HuH-7.5 (cell line): Measurements from ENCODE around the gene ANKRD65.
"Not testable (repeated sequence)": the region's sequence is repeated elsewhere in the genome, so short reads cannot be mapped to it uniquely, and the experiment has no call there.

ENCODE experiments used
- DNase-seq: peaks from one replicate; pipeline ENCODE4 v3.0.0; 2011; ENCODE audit warnings: low spot score

Gene ANKRD65

DNA sequence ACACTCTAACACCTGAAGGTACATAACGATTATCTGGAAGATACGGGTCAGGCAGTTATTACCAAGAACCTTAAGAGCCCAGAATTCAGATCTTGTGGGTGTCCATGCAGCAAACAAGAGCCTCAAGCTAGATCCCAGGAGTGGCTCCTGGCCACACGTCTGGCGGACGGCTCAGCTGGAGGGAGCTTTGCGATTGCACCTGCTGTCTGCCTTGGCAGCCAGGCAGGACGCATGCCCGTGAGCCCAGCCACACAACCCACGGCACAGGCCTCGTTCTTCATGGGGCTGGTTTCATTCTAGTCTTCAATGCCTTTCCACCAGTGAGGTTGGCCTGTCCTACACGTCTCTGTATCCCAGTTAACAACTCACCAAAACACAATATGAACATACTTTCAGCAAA lies 27.6 kb downstream of the ANKRD65 start:
- no peak for DNase-seq

DNA sequence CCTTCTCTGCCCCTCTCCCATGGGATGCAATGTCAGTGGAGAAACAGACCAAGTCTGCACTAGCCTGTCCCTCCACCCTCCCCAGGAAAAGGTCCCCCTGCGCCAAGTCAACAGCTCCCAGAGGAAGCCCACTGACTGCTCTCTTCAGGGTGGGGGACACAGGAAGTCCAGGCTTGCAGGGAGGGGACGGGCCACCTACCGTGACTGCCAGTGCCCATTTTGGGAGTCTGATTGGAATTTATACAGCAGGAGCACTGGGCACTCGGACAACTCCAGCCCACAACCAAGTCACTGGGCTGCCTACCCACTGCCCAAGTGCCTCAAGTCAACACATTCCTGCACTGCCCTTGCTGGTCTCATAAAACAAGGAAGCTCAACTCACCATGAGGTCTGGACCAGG lies 28.1 kb downstream of the ANKRD65 start:
- no peak for DNase-seq

GRCh38 chr1:1391225-1391624 lies 29.9 kb downstream of the ANKRD65 start:
- no peak for DNase-seq

DNA sequence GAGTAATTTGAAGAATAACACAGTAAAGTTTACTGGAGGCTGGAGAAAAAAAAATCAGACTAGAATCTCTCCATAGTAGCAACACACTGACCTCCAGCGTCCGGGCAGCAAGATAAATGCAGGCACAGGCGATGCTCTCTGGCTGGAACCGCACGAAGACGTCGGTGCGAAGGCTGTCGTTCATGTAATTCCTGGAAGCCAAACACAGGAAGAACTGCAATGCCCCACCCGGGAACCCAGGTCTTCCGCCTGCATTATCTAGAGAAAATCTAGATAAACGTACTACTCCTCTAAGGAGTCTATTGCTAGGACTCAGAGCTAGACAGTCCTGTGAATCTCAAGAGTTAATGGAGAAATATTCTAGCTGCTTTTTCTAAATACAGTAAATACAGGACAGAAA lies 30.4 kb downstream of the ANKRD65 start:
- no peak for DNase-seq

- no peak for DNase-seq
Observed at GRCh38 chr1:1388078-1388472, 33.0 kb downstream of the ANKRD65 start.

DNA sequence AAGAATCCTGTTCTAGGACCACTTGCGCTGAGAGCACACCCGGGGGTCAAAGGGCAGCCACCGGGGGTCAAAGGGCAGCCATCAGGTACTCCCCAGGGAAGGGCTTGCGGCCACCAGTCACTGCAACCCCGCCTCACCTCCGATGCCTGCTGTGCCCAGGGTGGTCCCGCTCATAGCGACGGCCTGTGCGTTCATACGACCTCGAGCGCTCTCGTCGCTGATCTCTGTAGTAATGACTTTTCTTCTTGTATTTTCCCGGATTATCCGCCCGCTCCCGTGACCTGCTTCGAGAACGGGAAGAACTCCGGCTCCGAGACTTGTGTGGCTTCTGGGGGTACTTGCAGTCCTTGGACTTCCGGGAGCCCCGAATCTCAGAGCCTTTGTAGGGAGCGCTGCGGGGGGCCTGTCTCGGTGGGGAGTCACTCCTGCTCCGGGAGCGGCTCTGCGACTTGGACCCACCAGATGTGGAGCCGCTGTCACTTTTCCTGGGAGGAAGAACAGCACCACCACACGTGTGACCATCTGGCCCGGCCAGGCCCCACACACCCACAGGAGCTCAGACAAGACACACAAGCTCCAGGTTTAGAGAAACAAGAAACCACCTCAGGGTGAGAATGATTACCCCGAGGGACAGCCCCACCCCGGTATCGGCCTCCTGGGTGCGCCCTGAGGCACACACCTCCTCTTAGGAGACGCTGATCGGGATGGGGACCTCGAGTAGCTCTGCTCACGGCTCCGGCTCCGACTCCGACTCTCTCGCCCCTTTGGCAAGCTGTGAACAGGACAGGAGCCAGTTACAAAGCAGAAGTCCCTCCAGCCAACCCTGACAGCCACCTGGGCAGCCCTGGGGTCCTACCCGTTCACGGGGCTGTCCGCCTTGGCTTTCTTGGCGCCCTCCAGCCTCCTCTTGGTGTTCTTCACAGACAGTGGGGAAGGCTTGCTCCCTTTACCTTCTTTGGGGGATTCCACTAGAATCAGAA lies 33.7 kb downstream of the ANKRD65 start:
- DNase-seq, result no peak

- no peak for DNase-seq
Observed at GRCh38 chr1:1385931-1386330, 35.1 kb downstream of the ANKRD65 start.

GRCh38 chr1:1385339-1385738 lies 35.7 kb downstream of the ANKRD65 start:
- not testable (repeated sequence) for DNase-seq

GRCh38 chr1:1381294-1381693 lies 39.8 kb downstream of the ANKRD65 start:
- DNase-seq, result no peak

- DNase-seq, result no peak
Observed at GRCh38 chr1:1380860-1381259, 40.2 kb downstream of the ANKRD65 start.

- no peak for DNase-seq
Observed at GRCh38 chr1:1377540-1378205, 43.4 kb downstream of the ANKRD65 start.

DNA sequence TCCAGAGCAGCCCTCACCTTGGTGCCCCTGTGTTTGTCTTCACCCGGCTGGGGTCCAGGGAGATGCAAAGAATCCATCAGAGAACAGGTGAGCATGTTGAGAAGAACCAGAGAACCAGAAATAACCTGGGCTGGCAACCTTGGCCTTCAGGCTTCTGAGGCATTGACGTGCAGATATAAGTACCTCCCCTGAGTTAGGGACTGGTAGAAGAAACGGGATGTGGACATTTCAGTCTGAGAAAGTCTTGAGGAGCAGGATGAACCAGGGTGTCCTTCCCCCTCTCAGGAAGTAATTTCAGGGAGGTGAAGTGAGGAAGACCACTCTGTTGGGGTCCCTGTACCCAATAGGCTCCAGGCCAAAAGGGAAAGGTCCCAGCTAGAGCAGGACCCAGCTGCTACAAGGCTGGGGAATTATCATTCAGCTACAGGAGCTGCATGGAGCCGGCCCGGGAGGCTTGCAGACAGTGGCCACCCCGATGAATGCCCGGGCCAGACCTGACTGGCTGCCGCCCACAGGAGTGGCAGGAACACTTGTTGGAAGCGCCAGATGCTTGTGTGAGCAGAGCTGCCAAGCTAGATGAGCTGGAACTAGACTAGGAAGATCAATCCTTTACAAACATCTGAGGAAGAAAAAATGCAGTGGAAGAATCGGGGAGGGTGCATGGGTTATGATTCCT lies 44.4 kb downstream of the ANKRD65 start:
- no peak for DNase-seq

DNA sequence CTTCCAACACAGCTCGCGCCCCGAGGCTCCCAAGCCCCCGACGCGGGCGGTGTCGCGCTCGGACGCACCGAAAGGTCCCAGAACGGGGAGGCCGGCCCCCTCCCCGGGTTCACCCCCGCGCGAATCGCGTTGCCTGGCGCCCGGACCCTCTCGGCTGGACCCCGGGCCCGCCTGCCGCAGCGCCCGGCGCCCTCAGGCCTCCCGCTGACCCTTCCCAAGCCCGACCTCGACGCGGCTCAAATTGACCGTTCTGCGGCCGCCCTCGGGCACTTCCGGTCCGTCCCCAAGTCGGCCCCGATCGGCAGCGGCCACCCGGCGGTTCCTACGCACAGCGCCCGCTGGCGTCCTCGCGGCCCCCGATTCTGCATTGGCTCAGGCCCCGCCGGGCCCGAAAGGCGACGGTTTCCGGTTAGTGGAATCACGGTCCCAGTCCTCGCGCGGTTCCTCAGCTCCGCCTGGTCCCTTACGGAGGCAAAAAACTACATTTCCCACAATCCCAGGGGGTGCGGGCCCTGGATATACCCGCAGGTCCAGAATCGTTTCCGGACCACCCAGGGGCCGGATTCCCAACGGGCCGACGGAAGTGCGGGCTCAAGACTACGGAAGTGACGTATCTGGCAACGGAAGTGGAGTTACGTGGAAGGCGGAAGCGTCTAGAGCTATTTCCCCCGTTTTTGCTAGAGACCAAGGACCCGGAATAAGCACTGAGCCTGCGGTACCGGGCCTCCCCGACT lies 46.0 kb downstream of the ANKRD65 start, which contains the start of gene AURKAIP1:
Gene AURKAIP1, minus strand, starts transcription at position 279 of the 734 bp plus-strand sequence. CDS start 451 bp downstream, outside the sequence.
- DNase-seq, result peak; percentile 97

DNA sequence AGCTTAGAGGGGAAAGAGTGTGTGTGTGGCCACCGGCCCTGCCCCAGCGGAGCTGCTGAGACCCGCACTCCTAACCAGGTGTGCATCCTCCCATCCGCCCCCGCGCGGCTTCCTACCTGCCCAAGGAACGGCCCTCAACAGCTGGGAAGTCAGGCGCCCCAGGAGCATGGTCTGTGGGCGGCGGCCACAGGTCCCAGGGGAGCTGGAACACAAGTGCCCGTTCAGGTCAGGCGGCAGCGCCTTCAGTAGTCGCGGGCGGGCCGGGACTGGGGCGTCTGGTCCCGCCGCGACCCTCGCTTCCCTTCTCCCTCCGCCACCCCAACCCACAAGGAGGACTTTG lies 46.5 kb downstream of the ANKRD65 start:
- DNase-seq, result no peak

- DNase-seq, result no peak
Observed at GRCh38 chr1:1373815-1374588, 47.1 kb downstream of the ANKRD65 start.

GRCh38 chr1:1373051-1373814 lies 47.8 kb downstream of the ANKRD65 start:
- no peak for DNase-seq

DNA sequence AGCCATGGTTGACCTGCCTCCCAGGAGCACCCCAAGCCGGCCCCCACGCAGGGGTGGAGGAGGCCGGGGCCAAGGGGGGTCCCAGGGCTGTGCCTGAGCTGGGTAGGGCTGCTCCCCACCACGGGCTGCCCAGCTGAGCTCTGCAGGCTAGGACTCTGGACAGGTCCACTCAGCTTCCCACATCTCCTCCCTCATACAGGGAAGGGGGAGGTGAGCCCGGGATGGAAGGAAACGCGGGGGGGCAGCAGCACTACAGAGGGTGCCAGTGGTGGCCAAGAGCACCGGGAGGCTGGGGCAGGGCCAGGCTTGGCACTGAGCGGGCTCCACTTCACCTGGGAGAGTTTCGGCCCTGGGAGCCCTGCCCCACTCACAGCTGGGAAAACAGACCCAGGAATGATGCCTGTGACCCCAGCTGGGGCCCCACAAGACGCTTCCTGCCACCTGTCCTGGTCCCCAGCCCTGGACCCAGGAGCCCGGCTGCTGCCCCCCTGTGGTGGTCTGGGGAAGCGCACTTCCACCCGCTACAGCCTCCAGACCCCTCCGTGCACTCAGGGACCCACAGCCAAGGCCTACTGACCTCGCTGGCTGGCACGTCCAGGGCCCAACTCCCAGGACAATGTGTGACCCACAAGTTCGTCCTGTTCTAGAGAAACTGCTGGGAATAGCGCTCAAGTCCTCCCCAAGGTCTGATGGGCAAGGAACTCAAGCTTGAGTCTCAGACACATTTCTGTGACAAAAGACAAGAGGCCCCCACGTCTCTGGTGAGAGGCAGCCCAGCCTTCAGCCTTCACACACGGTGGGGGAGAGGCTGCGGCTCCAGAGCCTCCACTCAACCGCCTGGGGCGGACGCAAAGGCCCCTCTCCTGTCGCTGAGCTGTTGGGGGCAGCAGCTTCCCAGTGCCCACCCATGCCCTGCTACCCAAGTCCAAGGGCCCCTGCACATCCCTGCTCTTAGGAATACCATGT lies 49.0 kb downstream of the ANKRD65 start:
- DNase-seq, result peak; percentile 90

DNA sequence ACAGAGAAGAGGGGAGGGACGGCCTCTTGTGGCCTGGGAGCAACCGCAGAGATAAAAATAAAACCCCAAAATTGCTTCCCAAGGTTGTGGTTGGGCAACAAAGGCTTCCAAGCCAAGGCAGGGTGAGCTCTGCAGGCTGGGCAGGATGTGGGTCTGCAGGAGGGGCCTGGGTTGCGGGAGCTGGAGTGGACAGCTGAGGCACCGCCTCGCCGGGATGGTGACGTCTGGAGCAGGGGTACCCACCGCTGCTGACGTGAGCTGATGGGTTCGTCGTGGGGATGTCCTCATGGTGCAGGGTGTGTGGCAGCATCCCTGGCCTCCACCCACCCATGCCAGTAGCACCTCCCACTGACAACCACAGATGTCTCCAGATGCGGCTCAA lies 49.7 kb downstream of the ANKRD65 start:
- no peak for DNase-seq

- DNase-seq, result no peak
Observed at GRCh38 chr1:1370771-1371300, 50.2 kb downstream of the ANKRD65 start.
